Fibroblast of the aortic adventitia (primary cell): ENCODE measurements around the gene POFUT1. TPM values are rescaled to one million over a fixed set of nuclear protein-coding genes. Genes with fewer than 3 reads are reported as not detected.

Experiments used
- DNase-seq: peaks from one replicate; pipeline ENCODE4 v3.0.0-alpha.2; 2010; ENCODE audit warnings: low read depth
- H3K4me3 ChIP-seq: 2 replicates; pipeline ENCODE4 v1.5.1; 2011; ENCODE audit warnings: low read depth, mild to moderate bottlenecking, control low read depth, low read length, moderate library complexity
- CTCF ChIP-seq: IDR thresholded peaks from 2 replicates; pipeline ENCODE4 v1.5.1; 2011; ENCODE audit warnings: mild to moderate bottlenecking, low read length, control low read depth, inconsistent platforms; ENCODE audit not compliant: insufficient read depth
- total RNA-seq: library from RNA; depleted of rRNA; stranded (reverse); fragments of >200 nt; gene quantifications from 2 replicates; pipeline ENCODE4 v1.2.3, GENCODE V29; 2012; ENCODE audit warnings: low replicate concordance

POFUT1 gene
- total RNA-seq, 1 donor = 47.8 TPM

GRCh38 chr20:32230707-32231106, 23.0 kb downstream of the POFUT1 start:
- H3K4me3 ChIP-seq = no peak overlapping the region
- DNase-seq = no peak
- no peak for TF ChIP-seq CTCF

GRCh38 chr20:32231245-32231644, 23.6 kb downstream of the POFUT1 start:
- no peak for DNase-seq
- TF ChIP-seq CTCF = no peak

GRCh38 chr20:32231847-32232246, 24.2 kb downstream of the POFUT1 start:
- DNase-seq = no peak
- TF ChIP-seq CTCF = no peak
- no peak overlapping the region for H3K4me3 ChIP-seq

More at GRCh38 chr20:32231245-32231644, 23.6 kb downstream of the POFUT1 start:
- no peak overlapping the region for H3K4me3 ChIP-seq

GRCh38 chr20:32232326-32232886, 24.7 kb downstream of the POFUT1 start:
- H3K4me3 ChIP-seq = no peak overlapping the region
- DNase-seq = no peak
- TF ChIP-seq CTCF = no peak

- TF ChIP-seq CTCF = no peak
- H3K4me3 ChIP-seq = no peak overlapping the region
- DNase-seq = no peak
Measured at GRCh38 chr20:32233286-32233685, 25.6 kb downstream of the POFUT1 start.

- TF ChIP-seq CTCF = no peak
- no peak overlapping the region for H3K4me3 ChIP-seq
- DNase-seq = no peak
Measured at GRCh38 chr20:32234135-32234808, 26.6 kb downstream of the POFUT1 start.
